ENCODE data around the gene L1TD1.
"Not testable (repeated sequence)": the region's sequence is repeated elsewhere in the genome, so short reads cannot be mapped to it uniquely, and the experiment has no call there.

The L1TD1 gene

DNA sequence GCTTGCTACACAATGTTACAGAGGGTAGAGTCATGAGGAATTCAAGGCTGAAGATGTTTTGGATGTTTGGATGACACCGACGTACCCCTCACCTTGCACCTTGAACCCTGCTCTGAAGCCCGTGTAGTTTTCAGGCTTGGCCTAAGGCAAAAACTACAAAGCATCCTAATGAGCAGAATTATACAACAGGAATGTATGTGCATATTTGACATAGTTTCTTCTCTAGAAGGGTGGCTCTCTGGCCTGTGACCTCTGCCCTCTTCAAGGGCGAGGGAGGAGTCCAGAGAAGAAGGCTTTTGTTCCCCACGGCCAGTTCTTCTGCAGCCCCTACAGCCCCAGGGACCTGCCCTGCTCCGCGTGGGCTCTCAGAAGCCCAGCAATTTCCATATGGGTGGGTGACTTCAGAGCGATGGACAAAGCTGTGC is 43.3 kb downstream of the L1TD1 start:
- TF ChIP-seq, protein P1, sequence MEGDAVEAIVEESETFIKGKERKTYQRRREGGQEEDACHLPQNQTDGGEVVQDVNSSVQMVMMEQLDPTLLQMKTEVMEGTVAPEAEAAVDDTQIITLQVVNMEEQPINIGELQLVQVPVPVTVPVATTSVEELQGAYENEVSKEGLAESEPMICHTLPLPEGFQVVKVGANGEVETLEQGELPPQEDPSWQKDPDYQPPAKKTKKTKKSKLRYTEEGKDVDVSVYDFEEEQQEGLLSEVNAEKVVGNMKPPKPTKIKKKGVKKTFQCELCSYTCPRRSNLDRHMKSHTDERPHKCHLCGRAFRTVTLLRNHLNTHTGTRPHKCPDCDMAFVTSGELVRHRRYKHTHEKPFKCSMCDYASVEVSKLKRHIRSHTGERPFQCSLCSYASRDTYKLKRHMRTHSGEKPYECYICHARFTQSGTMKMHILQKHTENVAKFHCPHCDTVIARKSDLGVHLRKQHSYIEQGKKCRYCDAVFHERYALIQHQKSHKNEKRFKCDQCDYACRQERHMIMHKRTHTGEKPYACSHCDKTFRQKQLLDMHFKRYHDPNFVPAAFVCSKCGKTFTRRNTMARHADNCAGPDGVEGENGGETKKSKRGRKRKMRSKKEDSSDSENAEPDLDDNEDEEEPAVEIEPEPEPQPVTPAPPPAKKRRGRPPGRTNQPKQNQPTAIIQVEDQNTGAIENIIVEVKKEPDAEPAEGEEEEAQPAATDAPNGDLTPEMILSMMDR (IDR thresholded peaks at IDR 0.05; ENCODE audit: extremely low read depth, missing control alignments), result no peak
- DNase-seq (ENCODE audit: low spot score), result no peak

DNA sequence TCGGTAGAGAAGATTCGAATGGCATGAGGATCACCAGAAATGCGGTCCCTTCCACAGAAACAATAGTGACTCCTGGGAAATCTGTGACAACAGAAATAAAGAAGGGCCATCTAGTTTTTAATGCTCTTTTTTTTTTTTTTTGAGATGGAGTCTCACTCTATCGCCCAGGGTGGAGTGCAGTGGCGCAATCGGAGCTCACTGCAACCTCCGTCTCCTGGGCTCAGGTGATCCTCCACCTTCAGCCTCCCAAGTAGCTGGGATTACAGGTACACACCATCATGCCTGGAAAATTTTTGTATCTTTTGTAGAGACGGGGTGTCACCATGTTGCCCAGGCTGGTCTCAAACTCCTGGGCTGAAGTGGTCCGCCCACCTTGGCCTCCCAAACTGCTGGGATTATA is 43.9 kb downstream of the L1TD1 start:
- DNase-seq (ENCODE audit: low spot score), result no peak
- TF ChIP-seq, protein P1 (IDR thresholded peaks at IDR 0.05; ENCODE audit: extremely low read depth, missing control alignments), result no peak

DNA sequence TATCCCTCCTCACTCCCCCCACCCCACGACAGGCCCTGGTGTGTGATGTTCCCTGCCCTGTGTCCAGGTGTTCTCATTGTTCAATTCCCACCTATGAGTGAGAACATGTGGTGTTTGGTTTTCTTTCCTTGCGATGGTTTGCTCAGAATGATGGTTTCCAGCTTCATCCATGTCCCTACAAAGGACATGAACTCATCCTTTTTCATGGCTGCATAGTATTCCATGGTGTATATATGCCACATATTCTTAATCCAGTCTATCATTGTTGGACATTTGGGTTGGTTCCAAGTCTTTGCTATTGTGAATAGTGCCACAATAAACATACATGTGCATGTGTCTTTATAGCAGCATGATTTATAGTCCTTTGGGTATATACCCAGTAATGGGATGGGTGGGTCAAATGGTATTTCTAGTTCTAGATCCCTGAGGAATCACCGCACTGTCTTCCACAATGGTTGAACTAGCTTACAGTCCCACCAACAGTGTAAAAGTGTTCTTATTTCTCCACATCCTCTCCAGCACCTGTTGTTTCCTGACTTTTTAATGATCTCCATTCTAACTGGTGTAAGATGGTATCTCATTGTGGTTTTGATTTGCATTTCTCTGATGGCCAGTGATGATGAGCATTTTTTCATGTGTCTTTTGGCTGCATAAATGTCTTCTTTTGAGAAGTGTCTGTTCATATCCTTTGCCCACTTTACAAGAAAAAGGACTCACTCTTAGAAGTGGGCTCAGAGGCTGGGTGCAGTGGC is 45.2 kb downstream of the L1TD1 start:
- DNase-seq (ENCODE audit: low spot score), result not testable (repeated sequence)

DNA sequence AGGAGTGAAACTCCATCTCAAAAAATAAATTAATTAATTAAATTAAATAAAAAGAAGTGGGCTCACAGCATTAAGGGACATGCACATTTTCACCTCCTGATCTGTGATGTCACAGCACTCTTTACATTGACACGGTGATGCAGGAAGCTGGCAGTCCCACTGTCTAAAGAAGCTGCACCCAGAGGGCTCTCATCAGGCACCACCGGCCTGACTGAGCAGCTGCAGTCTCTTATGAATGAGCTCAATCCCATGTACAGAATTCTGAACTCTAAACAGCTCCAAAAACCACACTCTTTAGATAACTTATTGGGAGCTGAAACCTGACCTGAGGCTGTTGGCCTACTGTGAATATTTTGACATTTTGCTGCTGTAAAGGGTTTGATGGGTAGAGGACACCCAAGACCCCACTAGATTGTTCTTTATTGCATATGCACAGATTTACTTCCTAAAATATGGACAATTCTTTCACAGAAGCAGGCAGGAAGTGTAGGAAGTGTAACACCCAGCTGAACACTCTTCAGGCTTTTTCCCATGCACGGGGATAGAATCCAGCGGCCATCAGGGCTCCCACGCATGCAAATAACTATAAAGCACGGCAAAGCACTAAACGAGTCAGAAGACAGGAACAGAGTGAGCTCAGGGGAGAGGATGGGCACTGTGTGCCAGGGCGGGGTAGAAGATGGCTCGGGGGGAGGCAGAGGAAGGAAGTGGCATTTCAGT is 46.2 kb downstream of the L1TD1 start:
- TF ChIP-seq, protein P1 (IDR thresholded peaks at IDR 0.05; ENCODE audit: extremely low read depth, missing control alignments), result no peak

DNA sequence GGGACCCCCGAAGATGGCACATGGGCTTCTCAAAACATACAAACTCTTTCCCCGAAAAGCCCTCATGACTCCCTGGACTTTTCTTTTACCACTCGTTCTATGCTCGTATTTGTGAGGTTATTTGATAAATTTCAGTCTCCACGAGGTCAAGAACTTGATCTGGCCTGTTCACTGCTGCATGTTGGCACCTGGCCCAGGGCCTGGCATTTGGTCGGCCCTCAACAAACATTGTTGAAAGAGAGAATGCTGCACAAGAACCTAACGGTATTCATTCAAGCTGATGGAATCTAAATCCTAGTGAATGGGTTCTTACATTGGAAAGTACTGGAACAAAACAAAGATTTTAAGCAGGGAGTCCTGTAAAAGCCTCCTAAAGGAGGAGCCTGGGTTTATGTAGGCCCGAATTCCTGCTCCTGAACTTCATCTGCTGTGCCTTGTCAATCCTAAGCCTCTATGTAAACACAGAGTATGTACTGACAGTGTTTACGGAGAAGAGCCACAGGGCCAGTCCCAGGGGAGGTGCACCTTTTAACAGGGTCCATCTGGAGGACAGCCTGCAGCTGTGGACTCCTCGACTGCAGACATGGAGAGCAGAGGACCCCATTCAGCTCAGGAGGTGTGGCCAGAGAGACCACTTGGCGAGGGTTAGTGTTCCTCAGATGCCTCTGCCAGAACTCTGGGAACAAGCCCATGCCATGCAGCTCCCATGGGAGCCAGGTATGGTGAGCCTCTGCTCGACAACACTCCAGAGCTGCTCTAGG is 46.9 kb downstream of the L1TD1 start:
- TF ChIP-seq, protein P1 (IDR thresholded peaks at IDR 0.05; ENCODE audit: extremely low read depth, missing control alignments), result no peak
- no peak for DNase-seq (ENCODE audit: low spot score)

More for the DNA sequence above, 46.2 kb downstream of the L1TD1 start:
- DNase-seq (ENCODE audit: low spot score), result no peak

DNA sequence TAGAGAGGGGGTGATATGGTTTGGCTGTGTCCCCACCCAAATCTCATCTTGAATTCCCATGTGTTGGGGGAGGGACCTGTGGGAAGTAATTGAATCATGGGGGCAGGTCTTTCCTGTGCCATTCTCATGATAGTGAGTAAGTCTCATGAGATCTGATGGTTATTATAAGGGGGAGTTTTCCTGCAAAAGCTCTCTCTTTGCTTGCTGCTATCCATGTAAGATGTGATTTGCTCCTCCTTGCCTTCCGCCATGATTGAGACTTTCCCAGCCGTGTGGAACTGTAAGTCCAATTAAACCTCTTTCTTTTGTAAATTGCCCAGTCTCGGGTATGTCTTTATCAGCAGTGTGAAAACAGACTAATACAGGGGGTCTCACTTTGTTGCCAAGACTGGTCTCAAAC is 49.7 kb downstream of the L1TD1 start:
- DNase-seq (ENCODE audit: low spot score), result not testable (repeated sequence)

DNA sequence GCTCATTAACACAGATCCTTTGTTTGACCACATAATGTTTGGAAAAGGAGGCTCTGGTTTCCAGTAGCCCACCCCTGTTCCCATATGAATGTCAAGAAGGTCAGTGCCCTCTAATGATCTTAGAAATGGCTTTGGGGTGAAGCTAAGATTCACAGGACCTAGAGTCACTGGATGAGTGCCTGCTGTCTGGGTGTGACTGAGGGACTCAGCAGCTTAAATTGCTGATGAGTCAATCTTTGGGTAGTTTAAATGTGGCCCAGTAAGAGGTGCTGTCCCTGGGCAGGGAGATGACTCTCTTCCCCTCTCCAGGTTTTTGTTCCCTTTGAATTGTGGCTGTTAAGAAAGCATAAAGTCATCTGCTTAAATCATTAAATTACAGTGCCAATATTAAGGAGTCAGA is 50.6 kb downstream of the L1TD1 start:
- DNase-seq (ENCODE audit: low spot score), result no peak
- TF ChIP-seq, protein P1 (IDR thresholded peaks at IDR 0.05; ENCODE audit: extremely low read depth, missing control alignments), result no peak
